HEK293 (cell line): ENCODE measurements around the gene DCP1B.
A peak's percentile ranks its signal among the peaks of the same experiment; 100 is the strongest.

Experiments used
- ELK4 ChIP-seq: IDR thresholded peaks from 2 replicates; pipeline ENCODE4 v1.6.1; 2011; ENCODE audit warnings: mild to moderate bottlenecking, low read depth, low read length, borderline replicate concordance
- GLI4 ChIP-seq: fragments of 450-650 bp; formaldehyde crosslinking; IDR thresholded peaks from 2 replicates; pipeline ENCODE4 v1.5.1; 2016; ENCODE audit warnings: missing biosample characterization, missing genetic modification characterization
- KLF9 ChIP-seq: fragments of 450-650 bp; formaldehyde crosslinking; IDR thresholded peaks from 2 replicates; pipeline ENCODE4 v1.5.1; 2016; ENCODE audit warnings: missing biosample characterization, missing genetic modification characterization, low read depth
- OSR2 ChIP-seq: fragments of 450-650 bp; formaldehyde crosslinking; IDR thresholded peaks from 2 replicates; pipeline ENCODE4 v1.5.1; 2016; ENCODE audit warnings: missing biosample characterization, missing genetic modification characterization
- OVOL3 ChIP-seq: fragments of 450-650 bp; formaldehyde crosslinking; IDR thresholded peaks from 2 replicates; pipeline ENCODE4 v1.5.1; 2016; ENCODE audit warnings: missing biosample characterization, missing genetic modification characterization
- PBX3 ChIP-seq: sonication (generic); formaldehyde crosslinking; IDR thresholded peaks from 2 replicates; pipeline ENCODE4 v1.8.1; 2022; ENCODE audit warnings: mild to moderate bottlenecking, moderate library complexity, missing genetic modification reagents
- REPIN1 ChIP-seq: fragments of 450-650 bp; formaldehyde crosslinking; IDR thresholded peaks from 2 replicates; pipeline ENCODE4 v1.5.1; 2017; ENCODE audit warnings: missing biosample characterization, missing genetic modification characterization, low read depth
- SCRT1 ChIP-seq: fragments of 450-650 bp; formaldehyde crosslinking; IDR thresholded peaks from 2 replicates; pipeline ENCODE4 v1.5.1; 2016; ENCODE audit warnings: missing biosample characterization, missing genetic modification characterization, borderline replicate concordance
- SP7 ChIP-seq: fragments of 450-650 bp; formaldehyde crosslinking; IDR thresholded peaks from 2 replicates; pipeline ENCODE4 v1.5.1; 2016; ENCODE audit warnings: missing biosample characterization, missing genetic modification characterization
- YY1 ChIP-seq: fragments of 450-650 bp; formaldehyde crosslinking; IDR thresholded peaks from 2 replicates; pipeline ENCODE4 v1.5.1; 2018; ENCODE audit warnings: missing biosample characterization, missing genetic modification characterization
- ZBTB11 ChIP-seq: fragments of 450-650 bp; formaldehyde crosslinking; conservative IDR thresholded peaks from 2 replicates; pipeline ENCODE4 v1.5.1; 2016; ENCODE audit warnings: low read depth, missing biosample characterization, missing genetic modification characterization
- ZBTB20 ChIP-seq: fragments of 450-650 bp; formaldehyde crosslinking; IDR thresholded peaks from 2 replicates; pipeline ENCODE4 v1.5.1; 2016; ENCODE audit warnings: missing biosample characterization, missing genetic modification characterization
- ZBTB44 ChIP-seq: fragments of 450-650 bp; IDR thresholded peaks from 2 replicates; pipeline ENCODE4 v1.5.1; 2018; ENCODE audit warnings: missing biosample characterization, mild to moderate bottlenecking, missing genetic modification characterization
- ZFP69B ChIP-seq: fragments of 450-650 bp; formaldehyde crosslinking; IDR thresholded peaks from 2 replicates; pipeline ENCODE4 v1.5.1; 2016; ENCODE audit warnings: missing biosample characterization, missing genetic modification characterization
- ZIC2 ChIP-seq: fragments of 450-650 bp; formaldehyde crosslinking; IDR thresholded peaks from 2 replicates; pipeline ENCODE4 v1.5.1; 2016; ENCODE audit warnings: missing biosample characterization, missing genetic modification characterization
- ZNF10 ChIP-seq: fragments of 450-650 bp; formaldehyde crosslinking; IDR thresholded peaks from 2 replicates; pipeline ENCODE4 v1.5.1; 2017; ENCODE audit warnings: missing biosample characterization, missing genetic modification characterization
- ZNF112 ChIP-seq: fragments of 450-650 bp; formaldehyde crosslinking; IDR thresholded peaks from 2 replicates; pipeline ENCODE4 v1.5.0; 2017; ENCODE audit warnings: missing biosample characterization, missing genetic modification characterization
- ZNF138 ChIP-seq: fragments of 450-650 bp; formaldehyde crosslinking; IDR thresholded peaks from 2 replicates; pipeline ENCODE4 v1.5.1; 2016; ENCODE audit warnings: missing biosample characterization, missing genetic modification characterization, borderline replicate concordance
- ZNF16 ChIP-seq: fragments of 450-650 bp; formaldehyde crosslinking; IDR thresholded peaks from 2 replicates; pipeline ENCODE4 v1.5.1; 2016; ENCODE audit warnings: low read depth, missing biosample characterization, missing genetic modification characterization
- ZNF174 ChIP-seq: fragments of 450-650 bp; formaldehyde crosslinking; IDR thresholded peaks from 2 replicates; pipeline ENCODE4 v1.5.0; 2017; ENCODE audit warnings: missing biosample characterization, mild to moderate bottlenecking, missing genetic modification characterization
- ZNF311 ChIP-seq: fragments of 450-650 bp; formaldehyde crosslinking; IDR thresholded peaks from 2 replicates; pipeline ENCODE4 v1.5.1; 2017; ENCODE audit warnings: missing biosample characterization, missing genetic modification characterization, borderline replicate concordance
- ZNF391 ChIP-seq: fragments of 450-650 bp; formaldehyde crosslinking; IDR thresholded peaks from 2 replicates; pipeline ENCODE4 v1.5.1; 2016; ENCODE audit warnings: low read depth, missing biosample characterization, missing genetic modification characterization, borderline replicate concordance
- ZNF501 ChIP-seq: fragments of 450-650 bp; formaldehyde crosslinking; IDR thresholded peaks from 2 replicates; pipeline ENCODE4 v1.5.1; 2016; ENCODE audit warnings: missing biosample characterization, missing genetic modification characterization
- ZNF513 ChIP-seq: fragments of 450-650 bp; IDR thresholded peaks from 2 replicates; pipeline ENCODE4 v1.5.1; 2018; ENCODE audit warnings: missing biosample characterization, missing genetic modification characterization
- ZNF521 ChIP-seq: fragments of 450-650 bp; formaldehyde crosslinking; IDR thresholded peaks from 2 replicates; pipeline ENCODE4 v1.5.1; 2017; ENCODE audit warnings: missing biosample characterization, mild to moderate bottlenecking, missing genetic modification characterization
- ZNF580 ChIP-seq: fragments of 450-650 bp; formaldehyde crosslinking; IDR thresholded peaks from 2 replicates; pipeline ENCODE4 v1.5.1; 2016; ENCODE audit warnings: missing biosample characterization, missing genetic modification characterization
- ZNF660 ChIP-seq: fragments of 450-650 bp; IDR thresholded peaks from 2 replicates; pipeline ENCODE4 v1.5.1; 2018; ENCODE audit warnings: missing biosample characterization, mild to moderate bottlenecking, missing genetic modification characterization
- ZNF704 ChIP-seq: fragments of 450-650 bp; formaldehyde crosslinking; IDR thresholded peaks from 2 replicates; pipeline ENCODE4 v1.5.1; 2016; ENCODE audit warnings: missing biosample characterization, missing genetic modification characterization

Gene DCP1B

GRCh38 chr12:2004113-2004929, at the start of gene DCP1B (continued):
- peak; percentile 23; the same call in 1 of the 2 replicates for TF ChIP-seq OSR2 (tag by site-specific recombination)
- TF ChIP-seq GLI4 (tag by site-specific recombination), result peak; percentile 88; the same call in 1 of the 2 replicates
- TF ChIP-seq ZFP69B (tag by site-specific recombination), result peak; percentile 57; the same call in 1 of the 2 replicates
- peak; percentile 86 for TF ChIP-seq ZNF580 (tag by site-specific recombination)
- peak; percentile 65; the same call in 1 of the 2 replicates for TF ChIP-seq ZNF660 (tag by site-specific recombination)
- peak; percentile 74; the same call in 1 of the 2 replicates for TF ChIP-seq REPIN1
- TF ChIP-seq ZNF16 (tag by site-specific recombination), result no peak
- TF ChIP-seq OVOL3 (tag by site-specific recombination), result peak; percentile 11; the same call in 1 of the 2 replicates
- peak; percentile 92 for TF ChIP-seq PBX3 (CRISPR knock-in tag)
- TF ChIP-seq KLF9, result peak; percentile 93
- peak; percentile 15; the same call in 1 of the 2 replicates for TF ChIP-seq SCRT1
- TF ChIP-seq ELK4, result no peak
- peak; percentile 84 for TF ChIP-seq ZBTB20
- TF ChIP-seq ZNF10 (tag by site-specific recombination), result peak; percentile 30; the same call in 1 of the 2 replicates
- no peak for TF ChIP-seq ZNF311 (tag by site-specific recombination)
- TF ChIP-seq YY1 (tag by site-specific recombination), result peak; percentile 96
- no peak for TF ChIP-seq ZNF521 (tag by site-specific recombination)
- no peak for TF ChIP-seq ZNF112 (tag by site-specific recombination)
- TF ChIP-seq SP7 (tag by site-specific recombination), result peak; percentile 95
- no peak for TF ChIP-seq ZNF513 (tag by site-specific recombination)
- TF ChIP-seq ZNF138 (tag by site-specific recombination), result no peak
- peak; percentile 81 for TF ChIP-seq ZIC2 (tag by site-specific recombination)
- peak; percentile 93; the same call in 1 of the 2 replicates for TF ChIP-seq ZNF391 (tag by site-specific recombination)
- TF ChIP-seq ZBTB44 (tag by site-specific recombination), result peak; percentile 70; the same call in 1 of the 2 replicates
- TF ChIP-seq ZBTB11 (tag by site-specific recombination), result peak; percentile 46
- no peak for TF ChIP-seq ZNF174
- TF ChIP-seq ZNF704 (tag by site-specific recombination), result 0 out of 2 replicates have a peak, but pooled peaks have one; percentile 25
- TF ChIP-seq ZNF501 (tag by site-specific recombination), result peak; percentile 98
